K562 (cell line): ENCODE results near the gene SON. TPM values are rescaled to one million over a fixed set of nuclear protein-coding genes. Genes with fewer than 3 reads are reported as not detected.

Experiments used
- ARID4B ChIP-seq: sonication (generic); formaldehyde crosslinking; IDR thresholded peaks from 2 replicates; pipeline ENCODE4 v1.8.0; 2022; ENCODE audit warnings: mild to moderate bottlenecking, missing genetic modification reagents
- BRCA1 ChIP-seq, 2 experiments: fragments of 450-650 bp in 1 of 2; sonication (generic) in 1 of 2; formaldehyde crosslinking in 1 of 2; IDR thresholded peaks; 2 replicates each; pipeline versions ENCODE4 v1.5.0 to v1.6.1; 2017 to 2020; ENCODE audit warnings: mild to moderate bottlenecking in 1 of 2, missing genetic modification reagents in 1 of 2
- COPS2 ChIP-seq: fragments of 450-650 bp; conservative IDR thresholded peaks from 2 replicates; pipeline ENCODE4 v1.6.1; 2016; ENCODE audit warnings: mild to moderate bottlenecking, moderate library complexity
- CUX1 ChIP-seq: fragments of 200-800 bp; sonication (Bioruptor generic); IDR thresholded peaks from 2 replicates; pipeline ENCODE4 v1.6.1; 2016; ENCODE audit warnings: missing genetic modification characterization, missing compliant biosample characterization
- FIP1L1 ChIP-seq: fragments of 200-400 bp; formaldehyde crosslinking; IDR thresholded peaks from 2 replicates; pipeline ENCODE4 v1.6.1; 2018; ENCODE audit warnings: mild to moderate bottlenecking, low read depth, low read length; ENCODE audit not compliant: poor library complexity, severe bottlenecking
- GTF2E2 ChIP-seq: fragments of 200-800 bp; sonication (Bioruptor generic); IDR thresholded peaks from 2 replicates; pipeline ENCODE4 v1.6.1; 2016; ENCODE audit warnings: missing genetic modification characterization, missing compliant biosample characterization
- HEY1 ChIP-seq: fragments of 250-450 bp; sonication (Bioruptor Pico); IDR thresholded peaks from 2 replicates; pipeline ENCODE4 v1.5.0; 2020; ENCODE audit warnings: mild to moderate bottlenecking, moderate library complexity, borderline replicate concordance
- HNRNPUL1 ChIP-seq: fragments of 200-400 bp; formaldehyde crosslinking; IDR thresholded peaks from 2 replicates; pipeline ENCODE4 v1.6.1; 2017; ENCODE audit warnings: low read length
- NR2C2 ChIP-seq, 2 experiments: fragments of 200-800 bp in 1 of 2; sonication (Bioruptor generic) in 1 of 2; sonication (generic) in 1 of 2; formaldehyde crosslinking in 1 of 2; IDR thresholded peaks; 2 replicates each; pipeline versions ENCODE4 v1.6.1 to v1.8.0; 2016 to 2022; ENCODE audit warnings: mild to moderate bottlenecking in 1 of 2, missing compliant biosample characterization in 1 of 2, missing genetic modification characterization in 1 of 2, missing genetic modification reagents in 1 of 2
- PCBP1 ChIP-seq: fragments of 200-400 bp; formaldehyde crosslinking; IDR thresholded peaks from 2 replicates; pipeline ENCODE4 v1.6.1; 2018; ENCODE audit warnings: mild to moderate bottlenecking, low read depth, low read length; ENCODE audit not compliant: poor library complexity, severe bottlenecking
- PTRF ChIP-seq: fragments of 450-650 bp; IDR thresholded peaks from 2 replicates; pipeline ENCODE4 v1.6.1; 2016; ENCODE audit warnings: mild to moderate bottlenecking, missing genetic modification characterization, missing compliant biosample characterization
- RNF2 ChIP-seq: sonication (generic); IDR thresholded peaks from 2 replicates; pipeline ENCODE4 v1.6.1; 2016
- TAF1 ChIP-seq: IDR thresholded peaks from 2 replicates; pipeline ENCODE4 v1.6.1; 2011; ENCODE audit warnings: mild to moderate bottlenecking, low read length, moderate library complexity; ENCODE audit not compliant: insufficient read depth, control insufficient read depth, severe bottlenecking; ENCODE audit errors: extremely low read depth
- THAP7 ChIP-seq: fragments of 250-450 bp; sonication (Bioruptor Pico); IDR thresholded peaks from 2 replicates; pipeline ENCODE4 v1.5.0; 2021
- ZC3H4 ChIP-seq: sonication (generic); formaldehyde crosslinking; IDR thresholded peaks from 2 replicates; pipeline ENCODE4 v1.9.0; 2021; ENCODE audit warnings: missing genetic modification reagents, borderline replicate concordance
- ZNF224 ChIP-seq: sonication (generic); formaldehyde crosslinking; IDR thresholded peaks from 2 replicates; pipeline ENCODE4 v1.8.0; 2022; ENCODE audit warnings: mild to moderate bottlenecking, missing genetic modification reagents
- polyA plus RNA-seq, 8 experiments: library from polyadenylated mRNA; depleted of rRNA in 4 of 8; stranded (reverse) in 5 of 8; unstranded in 3 of 8; fragments of >200 nt; fragmentation: Nextera tagmentation in 2 of 8; fragmentation: Illumina TruSeq in 1 of 8; extraction: Ambion mirVana in 2 of 8; extraction: Trizol in 1 of 8; gene quantifications; 2 replicates each; pipeline versions ENCODE4 v1.2.1 to v1.2.3, GENCODE V29; 2011 to 2014; ENCODE audit warnings: inconsistent platforms in 1 of 8, missing spikeins in 1 of 8
- total RNA-seq, 7 experiments: library from RNA; depleted of rRNA in 6 of 7; stranded (reverse); fragments of >200 nt in 6 of 7; fragmentation: Illumina TruSeq in 2 of 7; extraction: Trizol in 2 of 7; gene quantifications; 2 replicates each; pipeline versions ENCODE4 v1.2.1 to v1.2.3, GENCODE V29; 2011 to 2021; ENCODE audit warnings: low replicate concordance in 1 of 7

Gene SON
- total and polyA plus RNA-seq, 9 of the 15 experiments (the other 6 are each of a cell fraction or from before 2014, with no cell fraction given), result 105 to 742 (median 187) TPM

- no peak for TF ChIP-seq CUX1 (CRISPR knock-in tag)
- peak; percentile 92 for TF ChIP-seq PCBP1
- no peak for TF ChIP-seq HEY1 (CRISPR knock-in tag)
- TF ChIP-seq PTRF (tag), result no peak
- no peak for TF ChIP-seq COPS2
- peak; percentile 93 for TF ChIP-seq ARID4B
- no peak for TF ChIP-seq ZNF224
- TF ChIP-seq FIP1L1, result peak; percentile 88
- TF ChIP-seq RNF2, result peak; percentile 68
- 0 out of 2 replicates have a peak, but pooled peaks have one; percentile 46 for TF ChIP-seq THAP7 (CRISPR knock-in tag)
- TF ChIP-seq ZC3H4 (CRISPR knock-in tag), result no peak
- TF ChIP-seq GTF2E2 (tag), result no peak
- TF ChIP-seq TAF1, result peak; percentile 97
- TF ChIP-seq HNRNPUL1, result no peak
- TF ChIP-seq NR2C2 (CRISPR knock-in tag; IDR thresholded peaks at IDR 0.05), result 0 out of 2 replicates have a peak, but pooled peaks have one; percentile 23
- TF ChIP-seq NR2C2 (tag; IDR thresholded peaks at IDR 0.05), result no peak
- no peak for TF ChIP-seq BRCA1 (IDR thresholded peaks at IDR 0.05)
- TF ChIP-seq BRCA1 (CRISPR knock-in tag; IDR thresholded peaks at IDR 0.05), result no peak; the same call in 1 of the 2 replicates
Measured at GRCh38 chr21:33541756-33542639, 840 bp upstream of the SON start, which contains the start of gene GART (continued).
